ENCODE data around the gene LCN9. TPM values are rescaled to one million over a fixed set of nuclear protein-coding genes. Genes with fewer than 3 reads are reported as not detected.

The LCN9 gene
- total RNA-seq, 1 experiment from 2014 or later: not detected

DNA sequence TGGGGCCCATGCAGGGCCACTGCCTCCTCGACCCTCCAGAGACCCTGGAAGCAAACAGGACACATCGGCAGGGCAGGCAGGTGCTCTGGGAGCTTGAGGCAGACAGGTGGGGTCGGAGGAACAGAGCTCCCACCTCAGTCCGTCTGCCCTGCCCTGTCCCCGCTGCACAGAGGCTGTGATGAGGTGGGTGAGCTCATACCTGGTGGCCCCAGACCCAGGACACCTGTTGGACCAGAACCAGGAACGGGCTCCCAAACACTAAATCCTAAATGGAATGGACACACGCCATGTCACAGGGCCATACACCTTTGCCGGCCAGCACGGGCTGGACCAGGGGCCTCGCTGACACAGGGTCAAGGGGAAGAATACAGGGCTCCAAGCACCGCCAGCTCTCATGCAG, 30.7 kb downstream of the LCN9 start:
- CTCF ChIA-PET: interaction anchor here (0.5 kb wide), 1 partner anchor 8 kb away, joined by 3 read pairs; no protein-coding TSS in a partner anchor
- H3K27ac Mint-ChIP-seq (ENCODE audit: unreplicated experiment): no peak overlapping the region
- TF ChIP-seq, protein P1, sequence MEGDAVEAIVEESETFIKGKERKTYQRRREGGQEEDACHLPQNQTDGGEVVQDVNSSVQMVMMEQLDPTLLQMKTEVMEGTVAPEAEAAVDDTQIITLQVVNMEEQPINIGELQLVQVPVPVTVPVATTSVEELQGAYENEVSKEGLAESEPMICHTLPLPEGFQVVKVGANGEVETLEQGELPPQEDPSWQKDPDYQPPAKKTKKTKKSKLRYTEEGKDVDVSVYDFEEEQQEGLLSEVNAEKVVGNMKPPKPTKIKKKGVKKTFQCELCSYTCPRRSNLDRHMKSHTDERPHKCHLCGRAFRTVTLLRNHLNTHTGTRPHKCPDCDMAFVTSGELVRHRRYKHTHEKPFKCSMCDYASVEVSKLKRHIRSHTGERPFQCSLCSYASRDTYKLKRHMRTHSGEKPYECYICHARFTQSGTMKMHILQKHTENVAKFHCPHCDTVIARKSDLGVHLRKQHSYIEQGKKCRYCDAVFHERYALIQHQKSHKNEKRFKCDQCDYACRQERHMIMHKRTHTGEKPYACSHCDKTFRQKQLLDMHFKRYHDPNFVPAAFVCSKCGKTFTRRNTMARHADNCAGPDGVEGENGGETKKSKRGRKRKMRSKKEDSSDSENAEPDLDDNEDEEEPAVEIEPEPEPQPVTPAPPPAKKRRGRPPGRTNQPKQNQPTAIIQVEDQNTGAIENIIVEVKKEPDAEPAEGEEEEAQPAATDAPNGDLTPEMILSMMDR (IDR thresholded peaks at IDR 0.05; ENCODE audit: unreplicated experiment): no peak
- no peaks in the 10 kb centered on the region for H3K4me1 Mint-ChIP-seq (ENCODE audit: low read depth, unreplicated experiment)
- intact Hi-C loops (cut with micrococcal nuclease; ENCODE audit: unreplicated experiment): no loop called here
- no peak for DNase-seq
- no peaks in the 10 kb centered on the region for H3K36me3 Mint-ChIP-seq (ENCODE audit: insufficient read depth, unreplicated experiment)
- H3K4me3 Mint-ChIP-seq (ENCODE audit: low read depth, unreplicated experiment): no peak overlapping the region
- H3K27me3 Mint-ChIP-seq (ENCODE audit: unreplicated experiment): peaks cover 53% of the 10 kb centered on the region
- no peaks in the 10 kb centered on the region for H3K9me3 Mint-ChIP-seq (ENCODE audit: low read depth, unreplicated experiment)
- BruUV-seq (replicated peaks): no TSS peak

DNA sequence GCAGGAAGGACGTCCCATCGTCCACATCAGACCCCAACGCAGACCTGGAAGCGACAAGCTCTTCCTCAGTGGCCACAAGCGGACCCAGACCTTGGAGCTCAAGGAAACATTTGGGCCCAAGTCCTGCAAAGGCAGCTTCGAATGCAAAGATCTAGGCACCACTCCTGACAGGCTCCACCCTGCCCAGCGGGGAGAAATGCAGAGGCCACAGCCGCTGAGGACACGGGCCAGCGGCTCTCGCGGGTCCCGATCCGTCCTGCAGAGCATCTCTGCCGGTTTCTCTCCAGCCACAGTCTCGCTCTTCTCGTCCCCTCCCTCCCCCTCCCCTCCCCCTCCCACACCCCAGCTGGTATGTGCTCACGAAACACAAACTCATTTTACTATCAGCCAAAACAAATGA, 31.3 kb downstream of the LCN9 start:
- CTCF ChIA-PET: no interaction called here
- Mint-ChIP-seq H3K4me1 (ENCODE audit: low read depth, unreplicated experiment) (no peaks in the 10 kb centered on the region), H3K9me3 (ENCODE audit: low read depth, unreplicated experiment) (no peaks in the 10 kb centered on the region), H3K27ac (ENCODE audit: unreplicated experiment) (no peak overlapping the region), H3K4me3 (ENCODE audit: low read depth, unreplicated experiment) (no peak overlapping the region), H3K36me3 (ENCODE audit: insufficient read depth, unreplicated experiment) (no peaks in the 10 kb centered on the region), H3K27me3 (ENCODE audit: unreplicated experiment) (peaks cover 47% of the 10 kb centered on the region)
- intact Hi-C loops (cut with micrococcal nuclease; ENCODE audit: unreplicated experiment): no loop called here
- TF ChIP-seq, protein P1 (IDR thresholded peaks at IDR 0.05; ENCODE audit: unreplicated experiment): no peak
- BruUV-seq (replicated peaks): no TSS peak
- DNase-seq: no peak

DNA sequence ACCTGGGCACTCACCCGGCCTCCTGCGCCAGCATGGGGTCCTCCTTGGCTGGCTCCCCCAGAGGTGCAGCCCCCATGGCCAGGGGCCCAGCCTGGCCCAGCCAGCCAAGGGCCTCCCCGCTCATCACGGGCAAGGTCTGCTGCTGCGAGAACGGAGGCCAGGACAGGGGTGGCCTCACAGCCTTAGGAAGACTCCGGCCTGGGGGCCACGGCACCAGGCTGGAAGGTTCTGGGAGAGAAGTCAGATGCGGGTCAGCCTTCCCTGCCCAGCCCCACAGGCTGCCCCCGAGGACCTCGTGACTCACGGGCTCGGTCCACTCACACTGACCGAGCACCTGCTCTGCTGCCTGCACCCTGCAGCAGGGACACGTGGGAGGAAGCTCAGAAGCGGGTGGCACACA, 31.9 kb downstream of the LCN9 start:
- no TSS peak for BruUV-seq (replicated peaks)
- Mint-ChIP-seq H3K4me3 (ENCODE audit: low read depth, unreplicated experiment) (no peak overlapping the region), H3K9me3 (ENCODE audit: low read depth, unreplicated experiment) (no peaks in the 10 kb centered on the region), H3K27ac (ENCODE audit: unreplicated experiment) (no peak overlapping the region), H3K27me3 (ENCODE audit: unreplicated experiment) (peaks cover 49% of the 10 kb centered on the region), H3K36me3 (ENCODE audit: insufficient read depth, unreplicated experiment) (no peaks in the 10 kb centered on the region), H3K4me1 (ENCODE audit: low read depth, unreplicated experiment) (no peaks in the 10 kb centered on the region)
- intact Hi-C loops (cut with micrococcal nuclease; ENCODE audit: unreplicated experiment): no loop called here
- CTCF ChIA-PET: no interaction called here
- no peak for DNase-seq
- TF ChIP-seq, protein P1 (IDR thresholded peaks at IDR 0.05; ENCODE audit: unreplicated experiment): no peak

DNA sequence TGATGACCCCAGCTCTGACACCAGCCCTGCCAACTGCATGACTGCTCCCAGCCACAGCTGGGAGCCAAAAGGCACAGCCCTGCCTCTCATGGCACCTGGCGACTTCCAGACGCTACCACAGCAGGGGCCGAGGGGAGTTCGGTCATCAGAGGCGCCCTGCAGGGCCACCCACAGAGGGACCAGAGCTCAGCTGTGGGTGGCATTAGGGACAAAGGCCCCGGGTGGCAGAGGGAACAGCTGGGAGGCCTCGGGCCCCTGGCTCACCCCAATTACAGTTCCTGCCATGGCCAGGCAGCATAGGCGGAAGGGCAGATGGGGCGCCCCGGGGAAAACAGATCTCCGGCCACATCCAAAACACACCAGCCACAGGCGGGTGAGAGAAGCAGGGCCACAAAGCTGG, 32.5 kb downstream of the LCN9 start:
- no peak overlapping the region for H3K27ac Mint-ChIP-seq (ENCODE audit: unreplicated experiment)

More for the DNA sequence above, 32.5 kb downstream of the LCN9 start:
- no peak for DNase-seq
- Mint-ChIP-seq H3K9me3 (ENCODE audit: low read depth, unreplicated experiment) (no peaks in the 10 kb centered on the region), H3K27me3 (ENCODE audit: unreplicated experiment) (peaks cover 56% of the 10 kb centered on the region), H3K36me3 (ENCODE audit: insufficient read depth, unreplicated experiment) (no peaks in the 10 kb centered on the region), H3K4me1 (ENCODE audit: low read depth, unreplicated experiment) (no peaks in the 10 kb centered on the region), H3K4me3 (ENCODE audit: low read depth, unreplicated experiment) (no peak overlapping the region)
- intact Hi-C loops (cut with micrococcal nuclease; ENCODE audit: unreplicated experiment): no loop called here
- TF ChIP-seq, protein P1 (IDR thresholded peaks at IDR 0.05; ENCODE audit: unreplicated experiment): no peak
- CTCF ChIA-PET: no interaction called here
- no TSS peak for BruUV-seq (replicated peaks)

All from Calu3 (cell line).